Renal cortex interstitium (tissue), 11 donors: ENCODE measurements around the gene C6. TPM values are rescaled to one million over a fixed set of nuclear protein-coding genes. Genes with fewer than 3 reads are reported as not detected.

Source experiments
- DNase-seq, 11 donors: peaks; one replicate each; pipeline ENCODE4 v3.0.0-alpha.2; 2013; ENCODE audit warnings: low read depth in 9 of 11, low spot score in 4 of 11; ENCODE audit errors: extremely low read depth in 1 of 11
- polyA plus RNA-seq, 3 donors: library from polyadenylated mRNA; unstranded; fragments of 120-200 nt; gene quantifications; one replicate each; pipeline ENCODE4 v1.2.1, GENCODE V29; 2013; ENCODE audit not compliant: insufficient read length in 3 of 3

Gene C6
- polyA plus RNA-seq, 3 donors: 1.2 to 3.3 (median 1.5) TPM

DNA sequence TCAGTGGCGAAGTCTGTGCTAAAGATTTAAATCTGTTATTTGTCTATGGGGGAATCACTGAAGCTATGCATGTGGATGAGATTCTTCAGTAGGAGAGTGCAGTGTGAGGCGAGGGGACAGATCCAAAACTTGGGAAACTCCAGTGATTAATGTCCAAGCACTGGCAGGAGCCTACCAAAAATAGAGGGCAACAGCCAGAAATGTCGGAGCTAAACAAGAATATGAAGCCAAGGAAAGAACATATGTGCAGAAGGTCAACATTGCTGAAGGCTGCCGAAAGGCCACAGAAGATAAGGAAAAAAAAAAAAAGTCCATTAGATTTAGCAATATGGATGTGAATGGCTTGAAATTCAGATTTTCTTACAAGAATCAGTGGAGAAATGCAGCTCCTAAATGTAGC is 61.8 kb downstream of the C6 start:
- DNase-seq: no peak

DNA sequence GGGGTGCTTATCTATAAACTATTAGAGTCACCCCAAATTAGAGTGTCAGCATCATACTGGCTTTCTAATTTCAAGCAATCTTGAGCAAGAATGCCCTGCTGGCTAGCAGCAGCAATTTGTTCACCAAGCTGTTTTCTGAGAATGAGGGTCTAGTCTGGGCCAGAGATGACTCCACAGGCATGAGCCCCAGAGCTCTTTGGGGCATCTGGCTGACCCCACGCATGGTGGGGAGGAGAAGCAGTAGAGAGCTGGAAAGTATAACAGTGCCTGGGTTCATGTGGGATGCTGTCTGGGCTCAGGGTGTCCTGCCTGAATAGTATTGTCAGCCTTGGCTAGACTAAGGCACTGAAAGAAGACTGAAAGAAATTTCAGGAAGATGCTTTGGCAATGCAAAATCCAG is 64.9 kb downstream of the C6 start:
- no peak for DNase-seq

DNA sequence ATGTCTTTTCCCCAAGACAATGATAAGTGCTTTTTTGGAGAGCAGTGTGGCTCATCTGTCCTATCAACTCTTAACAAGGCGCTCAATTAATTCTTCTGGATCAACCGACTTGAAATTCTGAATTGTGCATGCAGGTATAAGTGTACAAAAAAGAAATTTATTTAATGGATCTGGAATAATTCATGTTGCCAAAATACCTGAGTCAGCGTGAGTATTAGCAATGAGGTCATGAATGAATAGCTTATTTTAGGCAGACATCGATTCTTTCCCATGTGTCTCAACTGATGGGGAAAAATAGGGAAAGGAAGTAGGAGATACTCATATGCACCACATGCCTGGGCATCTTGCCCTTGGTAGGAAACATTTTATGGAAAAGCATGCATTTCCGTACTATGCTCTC is 68.0 kb downstream of the C6 start:
- no peak for DNase-seq

DNA sequence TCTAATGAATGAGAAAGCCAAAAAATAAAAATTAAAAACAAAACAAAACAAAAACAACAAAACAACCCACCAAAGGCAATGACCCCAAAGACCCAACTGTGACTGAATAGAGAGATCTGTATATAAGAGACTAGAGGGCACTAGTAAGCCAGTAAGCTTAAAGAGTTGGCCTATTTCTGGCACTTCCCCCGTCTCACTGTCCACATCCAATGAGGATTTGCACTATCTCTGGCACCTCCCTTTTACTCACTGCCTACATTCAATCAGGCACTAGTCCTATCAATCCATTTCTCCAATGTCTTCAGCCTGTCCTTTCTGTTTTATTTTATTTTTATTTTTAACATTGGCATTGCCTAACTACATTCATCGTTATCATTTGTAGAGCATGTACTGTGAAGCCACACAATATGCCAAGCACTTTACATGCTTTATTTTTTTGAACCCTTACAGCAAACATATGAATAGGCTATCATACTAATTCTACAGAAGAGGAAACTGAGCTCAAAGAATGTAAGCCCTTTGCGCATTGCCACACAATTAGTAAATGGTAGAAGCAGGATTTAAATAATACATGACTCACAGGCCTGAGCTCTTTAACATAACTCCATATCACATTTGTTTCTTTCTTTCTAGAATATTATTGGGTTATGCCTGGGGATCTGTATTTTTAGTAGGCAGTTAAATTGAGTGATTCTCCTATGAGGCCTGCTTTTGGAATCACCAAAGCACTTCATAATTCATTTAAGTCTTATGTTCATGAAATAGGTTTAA is 70.0 kb downstream of the C6 start:
- DNase-seq: no peak

DNA sequence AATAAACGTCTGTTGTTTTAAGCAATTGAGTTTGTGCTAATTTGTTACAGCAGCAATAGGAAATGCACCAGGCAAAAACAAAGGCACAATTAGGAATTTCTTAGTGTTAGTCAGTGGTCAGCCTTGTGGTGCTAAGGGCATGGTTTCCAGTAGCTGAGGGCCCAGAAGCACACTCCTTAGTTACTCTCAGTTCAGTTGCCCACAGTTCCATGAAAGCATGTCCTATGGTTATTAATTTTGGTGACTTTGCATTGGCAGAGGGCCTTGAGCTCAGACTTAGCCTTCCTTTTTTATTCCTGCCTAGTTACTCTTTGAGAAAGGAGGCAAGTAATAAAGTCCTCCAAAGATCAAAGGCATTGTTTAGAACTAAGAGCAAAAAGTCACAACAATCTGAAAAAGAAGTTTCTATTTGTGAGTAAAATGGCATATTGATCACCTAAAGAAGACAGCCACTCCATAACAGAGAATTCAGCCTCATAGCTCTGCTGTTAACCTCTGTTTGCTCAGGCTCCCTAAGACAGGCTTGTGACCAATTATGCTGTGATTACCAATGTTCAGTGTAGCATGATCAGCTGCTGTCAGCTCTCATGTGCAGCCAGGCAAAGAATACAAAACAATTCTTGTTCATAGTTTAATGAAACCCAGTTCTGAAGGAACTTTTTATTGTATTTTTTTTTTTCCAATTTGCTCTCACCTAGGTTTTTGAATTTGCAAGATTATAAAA is 85.2 kb downstream of the C6 start:
- no peak for DNase-seq

DNA sequence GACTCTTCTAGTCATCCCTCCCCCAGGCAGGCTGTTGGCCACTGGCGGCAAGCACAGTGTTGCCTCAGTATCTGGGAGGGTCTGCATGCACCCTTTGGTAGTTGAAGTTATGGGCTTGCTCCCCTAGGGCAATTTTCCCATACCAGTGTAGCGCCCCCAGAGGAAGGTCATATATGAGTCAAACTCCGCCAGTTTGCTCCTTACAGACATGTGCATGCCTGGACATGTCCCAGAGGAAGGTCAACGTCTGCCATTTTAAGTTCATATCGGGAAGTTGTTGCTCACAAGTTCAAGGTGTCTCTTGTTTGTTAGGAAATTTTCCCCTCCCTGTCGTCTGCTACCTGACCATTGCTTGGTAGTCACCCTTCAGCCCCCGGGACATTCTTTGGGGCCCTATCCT is 90.9 kb downstream of the C6 start:
- no peak for DNase-seq

DNA sequence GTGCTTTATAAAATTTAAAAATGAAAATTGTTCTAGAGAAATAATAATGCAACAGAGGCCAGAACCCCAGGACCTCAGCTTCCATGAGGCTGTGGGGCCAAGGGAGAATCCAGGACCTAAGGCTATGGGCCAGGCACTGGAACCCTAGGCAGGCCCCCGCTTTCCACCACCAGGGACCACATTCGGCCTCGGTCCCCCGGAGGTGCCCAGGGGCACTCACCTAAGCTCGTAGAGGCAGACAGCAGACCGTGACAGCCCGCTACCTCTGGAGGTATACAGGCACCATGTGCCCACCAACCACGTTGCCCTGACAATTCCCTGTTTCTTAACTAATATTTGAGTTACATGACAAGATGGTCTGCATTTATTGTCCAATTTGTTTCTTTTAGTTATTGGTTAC is 92.7 kb downstream of the C6 start:
- no peak for DNase-seq

DNA sequence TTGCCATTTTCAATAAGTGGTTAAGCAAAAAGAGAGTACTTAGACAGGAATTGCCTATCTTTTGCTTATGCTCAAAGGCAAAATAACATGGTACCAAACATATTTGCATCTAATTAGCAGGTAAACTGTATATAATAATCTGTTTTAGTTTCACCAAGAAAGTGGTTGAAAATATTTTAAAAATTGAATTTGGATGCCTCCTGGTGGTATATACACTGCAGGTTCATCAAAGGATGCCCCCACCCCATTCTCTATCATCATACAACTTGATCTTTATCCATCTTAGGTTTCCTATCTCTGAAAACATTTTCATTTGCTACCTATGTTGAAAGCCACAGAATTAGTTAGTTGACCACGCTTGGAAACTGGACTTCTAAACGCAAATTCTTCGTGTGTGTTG is 95.2 kb downstream of the C6 start:
- DNase-seq: no peak

DNA sequence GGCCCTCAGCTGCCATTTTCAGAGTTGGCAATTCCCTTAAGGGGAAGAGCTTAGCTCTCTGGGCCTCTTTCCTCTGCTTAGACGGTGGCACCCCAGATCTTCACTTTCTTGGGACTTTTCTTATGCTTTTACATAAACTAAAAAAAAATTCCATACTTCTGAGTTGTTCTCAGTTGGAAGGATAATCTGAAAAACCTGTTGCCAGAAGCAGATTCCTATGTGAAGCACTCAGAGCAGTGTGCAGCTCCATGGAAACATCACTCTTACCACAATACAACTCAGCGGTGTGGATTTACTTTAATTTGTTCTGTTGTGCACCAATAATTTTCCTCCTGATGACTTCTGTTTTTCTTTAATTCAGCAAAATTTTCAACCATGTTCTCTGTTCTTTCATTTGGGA is 98.1 kb downstream of the C6 start:
- DNase-seq: no peak

DNA sequence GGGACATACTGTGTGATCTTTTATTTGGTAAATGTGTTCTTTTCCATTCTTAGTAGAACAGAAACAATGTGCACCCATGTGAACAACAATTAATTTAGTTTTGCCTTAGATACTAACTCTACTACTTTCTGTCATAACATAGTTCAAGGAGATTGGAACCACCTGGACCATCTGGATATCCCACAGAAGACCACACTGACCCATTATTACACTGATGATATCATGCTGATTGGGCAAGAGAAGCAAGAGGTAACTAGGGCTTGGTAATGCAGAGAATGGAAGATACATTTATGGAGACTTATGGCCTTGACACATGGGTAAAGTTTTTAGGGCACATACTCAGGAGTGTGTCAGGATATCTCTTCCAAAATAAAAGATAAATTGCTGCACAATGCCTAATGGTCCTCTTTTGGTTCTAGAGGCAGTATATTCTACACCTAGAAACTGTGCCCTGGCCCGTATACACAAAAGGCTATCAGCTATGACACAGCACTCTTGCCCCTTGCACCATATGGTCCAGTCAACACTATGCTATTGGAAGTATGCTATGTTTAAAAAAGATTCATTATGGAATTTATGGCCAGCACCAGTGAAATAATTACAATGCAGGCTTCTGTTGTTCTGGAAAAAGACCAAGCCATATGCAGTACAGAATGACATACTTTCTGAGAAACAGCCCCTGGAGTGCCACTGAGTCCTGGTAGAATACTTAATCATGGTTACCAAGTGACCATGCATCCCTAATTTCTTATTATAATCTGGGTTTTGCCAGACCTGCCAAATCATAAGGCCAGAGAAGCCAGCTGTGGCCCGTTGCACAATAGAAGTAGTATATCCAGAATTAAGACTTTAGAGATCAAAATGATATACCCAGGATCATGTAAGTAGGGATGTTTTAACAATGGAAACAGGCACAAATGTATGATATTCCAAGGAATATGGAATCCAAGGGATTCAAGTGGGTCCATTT is 100.6 kb downstream of the C6 start:
- no peak for DNase-seq

DNA sequence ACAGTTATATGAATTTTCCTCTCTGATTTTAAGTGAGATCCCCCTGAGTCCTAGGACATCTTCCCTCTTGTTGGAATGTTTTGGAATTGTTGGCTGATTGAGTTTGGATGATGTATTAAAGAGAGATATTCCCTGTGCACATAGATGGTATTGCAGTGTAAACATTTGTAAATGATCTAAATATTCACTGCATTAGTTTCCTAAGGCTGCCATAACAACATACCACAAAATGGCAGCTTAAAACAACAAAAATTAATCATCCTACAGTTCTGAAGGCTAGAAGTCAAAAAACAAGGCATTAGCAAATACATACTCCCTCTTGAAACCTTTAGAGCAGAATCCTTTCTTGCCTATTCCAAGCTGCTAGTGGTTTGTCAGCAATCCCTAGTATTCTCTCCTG is 104.1 kb downstream of the C6 start:
- no peak for DNase-seq

DNA sequence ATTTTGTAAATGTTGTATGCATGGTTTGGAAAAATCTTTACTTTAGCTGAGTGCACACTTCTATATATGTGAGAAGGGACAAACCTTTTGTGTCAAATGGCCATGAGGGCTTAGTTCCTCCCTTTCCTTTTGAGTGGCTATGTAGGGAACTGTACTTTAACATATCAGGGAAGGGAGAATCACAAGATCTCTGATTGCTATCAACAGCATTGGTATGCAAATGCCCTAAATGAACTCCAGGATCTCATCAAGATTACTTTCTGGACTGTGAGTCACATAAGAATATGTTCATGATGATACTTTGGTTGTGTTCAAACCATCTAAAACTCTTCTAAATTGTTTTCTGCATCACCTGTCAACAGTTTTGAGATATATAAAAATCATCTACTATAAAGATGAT is 111.0 kb downstream of the C6 start:
- DNase-seq: no peak

DNA sequence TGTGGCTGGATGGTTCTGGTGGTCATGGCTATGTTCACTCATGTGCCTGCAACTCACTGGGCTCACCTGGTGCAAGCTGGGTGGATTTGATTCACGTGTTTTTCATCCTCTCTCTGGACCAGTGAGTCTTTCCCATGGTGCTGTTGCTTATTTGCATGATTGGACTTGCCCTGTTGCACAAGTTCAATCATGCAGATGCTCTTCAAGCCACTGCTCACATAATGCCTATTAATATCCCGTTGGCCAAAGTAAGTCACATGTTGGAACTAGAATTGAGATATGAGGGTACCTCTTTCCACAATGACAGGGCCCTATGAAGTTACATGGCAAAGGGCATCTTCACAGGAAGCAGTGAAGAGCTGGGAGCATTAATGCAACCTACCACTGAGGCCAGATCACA is 115.7 kb downstream of the C6 start:
- no peak for DNase-seq

DNA sequence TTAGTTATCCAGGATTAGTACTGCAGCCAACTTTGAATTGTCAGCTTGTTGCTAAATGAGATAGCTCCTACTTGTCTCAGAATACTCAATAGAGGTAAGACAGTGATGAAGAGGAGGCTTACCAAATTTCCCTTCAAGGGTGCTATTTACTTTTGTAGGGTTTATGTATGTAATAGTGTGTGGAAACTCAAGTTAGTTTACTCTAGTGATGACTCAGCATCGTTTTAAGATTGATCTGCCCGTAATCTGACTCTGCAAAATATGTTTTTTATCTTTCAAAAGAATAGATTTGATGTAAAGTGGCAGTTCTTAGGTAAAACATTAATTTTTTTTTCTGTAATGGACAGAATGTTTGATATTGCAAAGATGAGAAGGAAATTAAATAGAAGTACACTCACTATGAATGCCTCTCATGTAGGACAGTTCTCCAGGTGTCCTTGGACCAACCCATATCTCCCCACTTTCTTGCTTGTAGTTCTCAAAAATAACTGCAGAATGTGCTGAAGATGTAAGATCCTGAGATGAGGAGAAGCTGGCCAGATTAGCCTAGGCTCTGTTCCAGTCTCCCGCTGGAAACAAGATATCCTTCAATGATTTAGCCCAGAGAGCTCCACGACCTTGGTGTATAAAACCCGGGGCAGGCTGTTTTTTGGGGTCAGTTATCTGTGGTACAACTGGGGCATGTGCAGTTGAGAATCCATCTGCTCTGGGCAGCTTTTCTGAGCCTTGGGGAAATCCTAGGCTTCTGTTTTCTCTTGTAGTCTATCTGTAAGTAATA is 117.8 kb downstream of the C6 start:
- no peak for DNase-seq

DNA sequence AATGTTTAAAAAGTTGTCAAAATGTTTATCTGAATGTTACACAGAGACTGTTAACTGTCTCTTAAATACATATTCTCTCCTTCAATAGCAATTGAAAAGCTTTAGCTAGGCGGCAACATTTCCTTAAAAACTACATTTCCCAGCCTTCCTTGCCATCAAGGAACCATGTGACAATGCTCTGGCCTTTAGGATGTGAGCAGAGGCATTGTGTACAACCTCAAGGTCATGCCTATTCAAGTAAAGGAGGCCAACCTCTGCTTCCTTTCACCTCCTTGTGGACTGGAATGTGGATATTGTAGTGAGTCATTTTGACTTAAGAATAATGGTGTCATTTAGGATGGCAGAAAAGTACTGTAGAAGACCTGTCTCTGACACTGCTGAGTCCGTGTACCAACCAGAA is 118.5 kb downstream of the C6 start:
- no peak for DNase-seq

DNA sequence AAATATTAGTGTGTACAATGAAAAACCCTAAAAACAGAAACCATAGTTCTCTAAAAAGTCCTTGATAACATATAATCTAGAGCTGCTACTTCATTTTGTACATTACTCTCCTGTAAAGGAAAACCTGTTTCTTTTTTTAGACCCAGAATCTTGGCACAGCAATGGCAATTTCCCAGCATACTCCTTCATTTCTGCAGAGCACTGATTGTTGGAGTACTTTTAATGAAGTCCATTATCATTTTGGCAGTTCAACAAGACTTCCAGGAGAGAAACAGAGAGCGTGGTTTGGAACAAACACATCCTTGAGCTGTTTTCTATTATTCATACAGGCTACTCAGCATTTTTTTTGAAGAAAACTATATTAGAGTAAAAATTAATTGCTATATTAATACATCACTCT is 119.5 kb downstream of the C6 start:
- no peak for DNase-seq
